ENCODE data around the gene EIF2B2.

- TF ChIP-seq POLR2AphosphoS5 (IDR thresholded peaks at IDR 0.05; ENCODE audit: low read depth, low read length) (no peak), POLR2A (IDR thresholded peaks at IDR 0.05; ENCODE audit: low read depth, low read length) (no peak)
Measured at GRCh38 chr14:75015496-75015895, 12.8 kb downstream of the EIF2B2 start.

All from GM12892 (cell line).